ENCODE measurements around the gene NUPR1. TPM values are rescaled to one million over a fixed set of nuclear protein-coding genes. Genes with fewer than 3 reads are reported as not detected.

The NUPR1 gene
- total and polyA plus RNA-seq, 2 of the 13 experiments (the other 11 are each of a cell fraction or from before 2014, with no cell fraction given), result 18.0 to 25.6 TPM

GRCh38 chr16:28514246-28514645 is 24.5 kb downstream of the NUPR1 start:
- BruUV-seq (replicated peaks), result no TSS peak
- Histone ChIP-seq H3K27ac (ENCODE audit: extremely low read length, insufficient read depth, low read length) (no peak overlapping the region), H3K36me3 (replicated peaks in 1 of 2; ENCODE audit: control insufficient read depth in 1 of 2, insufficient read depth in 2 of 2, low read length in 2 of 2) (no peaks in the 10 kb centered on the region), H3K4me1 (ENCODE audit: insufficient read depth, low read length) (peaks cover 45% of the 10 kb centered on the region), H2AFZ (ENCODE audit: low read length) (no peak overlapping the region), H3K27me3 (ENCODE audit: control insufficient read depth in 1 of 2, insufficient read depth in 2 of 2, low read length in 2 of 2) (no peaks in the 10 kb centered on the region), H4K20me1 (ENCODE audit: insufficient read depth, low read length) (no peaks in the 10 kb centered on the region), H3K4me2 (ENCODE audit: low read depth, low read length) (0 out of 2 replicates have a peak overlapping the region, but pooled peaks have one; percentile 49), H3K4me3 (replicated peaks in 1 of 3; ENCODE audit: insufficient read depth in 1 of 3, low read depth in 2 of 3, low read length in 3 of 3) (no peak overlapping the region), H3K9me3 (ENCODE audit: low read length) (no peaks in the 10 kb centered on the region), H3K79me2 (ENCODE audit: insufficient read depth, low read length) (no peaks in the 10 kb centered on the region), H3K9ac (ENCODE audit: insufficient read depth, low read depth, low read length) (no peak overlapping the region)
- ATAC-seq, result peak; percentile 26
- in situ Hi-C loops (cut with HindIII; ENCODE audit: extremely low pct_ligation_motif_present, low pct_unique_long_range_greater_than_20kb), result no loop called here
- FAIRE-seq, result no peak
- ChIA-PET CTCF (ENCODE audit: low intra/inter-chr PET ratio, low total read pairs) (no interaction called here), POLR2A (interaction anchor here (0.9 kb wide), 1 partner anchor 12 kb away, joined by 3 read pairs; no protein-coding TSS in a partner anchor)
- TF ChIP-seq ZNF652 (CRISPR knock-in tag; IDR thresholded peaks at IDR 0.05; ENCODE audit: borderline replicate concordance, low read depth), result no peak
- TF ChIP-seq ZGPAT (CRISPR knock-in tag; IDR thresholded peaks at IDR 0.05), result no peak
- TF ChIP-seq MED13 (CRISPR knock-in tag; IDR thresholded peaks at IDR 0.05), result no peak
- TF ChIP-seq GTF3A (CRISPR knock-in tag; conservative IDR thresholded peaks at IDR 0.05), result no peak
- TF ChIP-seq ZBTB40 (IDR thresholded peaks at IDR 0.05), result no peak
- 0 out of 2 replicates have a peak, but pooled peaks have one; percentile 11 for TF ChIP-seq ZBTB40 (CRISPR knock-in tag; IDR thresholded peaks at IDR 0.05)
- no peak for TF ChIP-seq ZNF672 (CRISPR knock-in tag; IDR thresholded peaks at IDR 0.05)
- TF ChIP-seq ATF7 (IDR thresholded peaks at IDR 0.05), result no peak
- peak; percentile 48; the same call in 1 of the 2 replicates for TF ChIP-seq ATF7 (CRISPR knock-in tag; IDR thresholded peaks at IDR 0.05)
- TF ChIP-seq ZNF7 (CRISPR knock-in tag; IDR thresholded peaks at IDR 0.05), result no peak
- TF ChIP-seq HNF4G (IDR thresholded peaks at IDR 0.05; ENCODE audit: borderline replicate concordance, low read depth, low read length), result no peak
- TF ChIP-seq HNF4G (CRISPR knock-in tag; IDR thresholded peaks at IDR 0.05; ENCODE audit: borderline replicate concordance, low read depth), result no peak
- no peak for TF ChIP-seq ZFP36L1 (CRISPR knock-in tag; IDR thresholded peaks at IDR 0.05)
- TF ChIP-seq ATF3 (CRISPR knock-in tag; IDR thresholded peaks at IDR 0.05), result no peak
- no peak for TF ChIP-seq IRF2 (CRISPR knock-in tag; IDR thresholded peaks at IDR 0.05)
- no peak for TF ChIP-seq ARNT2 (CRISPR knock-in tag; IDR thresholded peaks at IDR 0.05; ENCODE audit: low read depth)
- TF ChIP-seq ZNF749 (CRISPR knock-in tag; IDR thresholded peaks at IDR 0.05; ENCODE audit: borderline replicate concordance), result no peak
- intact Hi-C loops (cut with micrococcal nuclease; ENCODE audit: unreplicated experiment), result no loop called here
- 90% methylated on average over 2 of the region's 7 CpGs for WGBS (ENCODE audit: low lambda C conversion rate)
- DNase-seq (ENCODE audit: low spot score), result no peak
